Urothelium cell line (cell line): ENCODE data around the gene MOV10L1.
"Not testable (repeated sequence)": the region's sequence is repeated elsewhere in the genome, so short reads cannot be mapped to it uniquely, and the experiment has no call there.

Experiments
- DNase-seq: peaks from one replicate; pipeline ENCODE4 v3.0.0; 2011; ENCODE audit warnings: low spot score, mixed read lengths
- FAIRE-seq: peaks from 2 replicates; lab custom pipeline; 2011; peaks lifted over from hg19 to GRCh38; lab: Jason Lieb, UNC

The MOV10L1 gene

GRCh38 chr22:50199829-50200460, 110.1 kb downstream of the MOV10L1 start:
- no peak for FAIRE-seq

GRCh38 chr22:50200461-50201190, 110.8 kb downstream of the MOV10L1 start, which contains the start of gene SELENOO:
SELENOO (plus strand) TSS chr22:50201011; CDS start chr22:50201037, 26 bp downstream.
- no peak for FAIRE-seq

More at GRCh38 chr22:50199829-50200460, 110.1 kb downstream of the MOV10L1 start:
- no peak for DNase-seq

GRCh38 chr22:50201191-50202129, 111.7 kb downstream of the MOV10L1 start:
- DNase-seq (peak; percentile 40), FAIRE-seq (no peak)

More at GRCh38 chr22:50200461-50201190, 110.8 kb downstream of the MOV10L1 start, which contains the start of gene SELENOO:
- peak; percentile 99 for DNase-seq

GRCh38 chr22:50202130-50202666, 112.4 kb downstream of the MOV10L1 start:
- DNase-seq (no peak), FAIRE-seq (no peak)

- FAIRE-seq (no peak), DNase-seq (no peak)
Measured at GRCh38 chr22:50203288-50203687, 113.5 kb downstream of the MOV10L1 start.

- peak; percentile 20 for FAIRE-seq
- no peak for DNase-seq
Measured at GRCh38 chr22:50204571-50204970, 114.8 kb downstream of the MOV10L1 start.

GRCh38 chr22:50204998-50205397, 115.2 kb downstream of the MOV10L1 start:
- FAIRE-seq, DNase-seq: not testable (repeated sequence)

- DNase-seq (no peak), FAIRE-seq (no peak)
Measured at GRCh38 chr22:50205781-50206569, 116.2 kb downstream of the MOV10L1 start.

GRCh38 chr22:50206599-50206998, 116.8 kb downstream of the MOV10L1 start:
- DNase-seq (peak; percentile 68), FAIRE-seq (no peak)

- FAIRE-seq: no peak
- DNase-seq: no peak
Measured at GRCh38 chr22:50207383-50208140, 117.8 kb downstream of the MOV10L1 start.

GRCh38 chr22:50208430-50208938, 118.7 kb downstream of the MOV10L1 start:
- FAIRE-seq (no peak), DNase-seq (no peak)

- FAIRE-seq (peak; percentile 32), DNase-seq (no peak)
Measured at GRCh38 chr22:50208939-50209892, 119.4 kb downstream of the MOV10L1 start.

- peak; percentile 82 for FAIRE-seq
- peak; percentile 78 for DNase-seq
Measured at GRCh38 chr22:50209893-50210292, 120.1 kb downstream of the MOV10L1 start.

- FAIRE-seq (no peak), DNase-seq (no peak)
Measured at GRCh38 chr22:50210378-50211139, 120.8 kb downstream of the MOV10L1 start.

- FAIRE-seq: no peak
Measured at GRCh38 chr22:50211147-50211546, 121.3 kb downstream of the MOV10L1 start.

More at GRCh38 chr22:50211147-50211546, 121.3 kb downstream of the MOV10L1 start:
- no peak for DNase-seq
